Measurements from ENCODE around the gene KLLN. TPM values are rescaled to one million over a fixed set of nuclear protein-coding genes. Genes with fewer than 3 reads are reported as not detected.

KLLN gene
- total RNA-seq, 1 experiment from 2014 or later = 1.3 TPM

- ATAC-seq = no peak
- H3K27ac ChIP-seq (ENCODE audit: low read length) = peak overlapping the region; percentile 93
Observed at GRCh38 chr10:87860816-87861403, 2.4 kb downstream of the KLLN start.

More at GRCh38 chr10:87860816-87861403, 2.4 kb downstream of the KLLN start:
- intact Hi-C loops (cut with micrococcal nuclease; ENCODE audit: unreplicated experiment) (loop anchor here (2.0 kb wide), 1 partner anchor 528 kb away; no protein-coding TSS in a partner anchor), in situ Hi-C loops (cut with HindIII; ENCODE audit: low pct_unique_long_range_greater_than_20kb, low sequenced_read_pairs) (no loop called here)
- Histone ChIP-seq H3K36me3 (ENCODE audit: control insufficient read depth, insufficient read depth, low read length) (no peaks in the 10 kb centered on the region; the same call in 1 of the 2 replicates), H3K27me3 (ENCODE audit: control insufficient read depth, insufficient read depth, low read length) (no peaks in the 10 kb centered on the region), H3K4me1 (ENCODE audit: control insufficient read depth, insufficient read depth, low read length) (peaks cover 12% of the 10 kb centered on the region), H3K4me3 (ENCODE audit: low read depth in 2 of 2, low read length in 2 of 2) (peak overlapping the region in 1 of 2 experiments; percentile 97; a peak in 2 of 4 replicates), H3K9me3 (ENCODE audit: control insufficient read depth, insufficient read depth, low read depth, low read length) (no peaks in the 10 kb centered on the region)
- TSS peak; percentile 91 for BruUV-seq (replicated peaks)
- CTCF ChIA-PET = interaction anchor here (0.6 kb wide), 1 partner anchor 529 kb away, joined by 5 read pairs; no protein-coding TSS in a partner anchor
- POLR2A ChIA-PET = interaction anchor here (0.6 to 1.0 kb wide), 2 partner anchors 46 to 280 kb away, joined by 4 read pairs; no protein-coding TSS in a partner anchor
- TF ChIP-seq SIN3A (IDR thresholded peaks at IDR 0.05; ENCODE audit: borderline replicate concordance, insufficient read depth, low read depth, low read length) (no peak), REST (IDR thresholded peaks at IDR 0.05; ENCODE audit: insufficient read depth in 1 of 2, low read depth in 2 of 2, low read length in 1 of 2) (no peak), TCF7L2 (IDR thresholded peaks at IDR 0.05; ENCODE audit: low read depth, low read length) (no peak), POLR2AphosphoS5 (IDR thresholded peaks at IDR 0.05; ENCODE audit: low read depth, low read length) (no peak), CTCF (IDR thresholded peaks at IDR 0.05) (no peak)
- no peak for DNase-seq (ENCODE audit: low read depth, low spot score)
